GM06990 (cell line): Measurements from ENCODE around the gene PPP2R2C.

Experiments used
- DNase-seq: peaks from one replicate; pipeline ENCODE4 v3.0.0-alpha.2; 2011; ENCODE audit not compliant: insufficient read length; ENCODE audit errors: extremely low read depth
- H3K27me3 ChIP-seq: replicated peaks from 2 replicates; pipeline ENCODE4 v1.6.0; 2011; ENCODE audit warnings: low read length; ENCODE audit not compliant: control insufficient read depth, insufficient read depth
- H3K36me3 ChIP-seq: 2 replicates; pipeline ENCODE4 v1.5.1; 2011; ENCODE audit warnings: low read length; ENCODE audit not compliant: control insufficient read depth, insufficient read depth
- H3K4me3 ChIP-seq: replicated peaks from 2 replicates; pipeline ENCODE4 v1.5.1; 2011; ENCODE audit warnings: low read depth, mild to moderate bottlenecking, control low read depth, low read length
- CTCF ChIP-seq: IDR thresholded peaks from 2 replicates; pipeline ENCODE4 v1.5.1; 2011; ENCODE audit warnings: low read length, control low read depth, mild to moderate bottlenecking, inconsistent platforms; ENCODE audit not compliant: insufficient read depth, poor library complexity, severe bottlenecking

The PPP2R2C gene

GRCh38 chr4:6328526-6328925 is 143.9 kb downstream of the PPP2R2C start:
- peaks cover 2% of the 10 kb centered on the region for H3K27me3 ChIP-seq

GRCh38 chr4:6327220-6327917 is 145.0 kb downstream of the PPP2R2C start:
- peak; percentile 86 for TF ChIP-seq CTCF
- no peak overlapping the region for H3K4me3 ChIP-seq
- no peaks in the 10 kb centered on the region for H3K36me3 ChIP-seq
- DNase-seq, result peak; percentile 71
- H3K27me3 ChIP-seq, result peaks cover 2% of the 10 kb centered on the region

More at GRCh38 chr4:6328526-6328925, 143.9 kb downstream of the PPP2R2C start:
- H3K4me3 ChIP-seq, result no peak overlapping the region
- no peak for TF ChIP-seq CTCF
- no peaks in the 10 kb centered on the region for H3K36me3 ChIP-seq
- no peak for DNase-seq

GRCh38 chr4:6326312-6327060 is 145.9 kb downstream of the PPP2R2C start:
- Histone ChIP-seq H3K27me3 (peaks cover 2% of the 10 kb centered on the region), H3K36me3 (no peaks in the 10 kb centered on the region)

GRCh38 chr4:6325788-6326290 is 146.6 kb downstream of the PPP2R2C start:
- Histone ChIP-seq H3K4me3 (no peak overlapping the region), H3K36me3 (no peaks in the 10 kb centered on the region), H3K27me3 (peaks cover 2% of the 10 kb centered on the region)
- no peak for DNase-seq
- TF ChIP-seq CTCF, result no peak

More at GRCh38 chr4:6326312-6327060, 145.9 kb downstream of the PPP2R2C start:
- no peak overlapping the region for H3K4me3 ChIP-seq
- no peak for TF ChIP-seq CTCF
- no peak for DNase-seq

- Histone ChIP-seq H3K4me3 (no peak overlapping the region), H3K36me3 (no peaks in the 10 kb centered on the region), H3K27me3 (peaks cover 2% of the 10 kb centered on the region)
- TF ChIP-seq CTCF, result no peak
- no peak for DNase-seq
These were observed 147.2 kb downstream of the PPP2R2C start for GRCh38 chr4:6324999-6325787.
